Measurements from ENCODE around the gene LBHD1. TPM values are rescaled to one million over a fixed set of nuclear protein-coding genes. Genes with fewer than 3 reads are reported as not detected.

LBHD1 gene
- total and polyA plus RNA-seq, 2 of the 13 experiments (the other 11 are each of a cell fraction or from before 2014, with no cell fraction given): 3.2 to 3.7 TPM

DNA sequence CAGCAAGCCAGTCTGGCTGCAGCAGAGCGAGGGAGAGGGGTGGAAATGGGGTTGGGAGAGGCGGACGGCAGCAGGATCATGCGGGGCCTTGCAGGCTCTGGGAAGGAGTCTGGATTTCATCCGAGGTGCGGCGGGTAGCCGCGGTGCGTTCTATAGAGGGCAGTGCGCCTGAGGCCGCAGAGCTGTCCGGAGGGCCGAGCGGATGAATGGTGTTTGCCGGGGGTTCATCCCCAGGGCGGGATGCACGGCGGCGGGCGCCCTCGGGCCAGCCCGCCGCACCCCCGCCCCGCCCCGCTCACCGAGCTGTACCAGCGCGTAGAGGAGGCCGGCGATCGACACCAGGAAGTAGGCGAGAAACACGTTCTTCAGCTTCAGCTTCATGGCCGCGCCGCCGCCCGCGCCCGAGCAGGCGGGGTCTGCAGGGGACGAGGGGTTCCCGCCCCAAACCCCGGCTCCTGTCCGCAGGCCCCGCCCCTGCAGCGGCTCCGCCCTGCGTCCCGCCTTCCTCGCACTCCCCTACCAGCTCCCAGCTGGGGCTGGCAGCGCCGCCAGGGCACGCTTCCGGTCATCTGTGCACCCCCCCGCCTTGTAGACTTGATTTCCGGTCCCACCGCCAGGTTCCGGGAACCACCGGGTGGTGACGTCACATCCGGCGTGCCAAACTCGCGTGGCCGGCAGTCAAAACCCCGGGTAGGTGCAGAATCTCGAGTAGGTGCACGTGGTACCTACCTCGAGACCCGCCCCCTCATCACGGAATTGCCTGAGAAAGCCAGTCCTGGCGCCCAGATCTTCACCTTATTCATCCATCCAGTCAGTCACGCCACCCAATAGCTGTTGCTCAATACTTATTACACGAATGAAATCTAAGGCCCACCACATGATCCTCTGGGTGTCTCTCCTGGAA lies 50.2 kb downstream of the LBHD1 start, which contains the start of gene B3GAT3 (continued):
- TF ChIP-seq BRD4 (CRISPR knock-in tag; IDR thresholded peaks at IDR 0.05) (no peak), RFX3 (CRISPR knock-in tag; IDR thresholded peaks at IDR 0.05) (no peak), SOX5 (CRISPR knock-in tag; IDR thresholded peaks at IDR 0.05; ENCODE audit: borderline replicate concordance) (peak; percentile 57; the same call in 1 of the 2 replicates), TRIM24 (CRISPR knock-in tag; IDR thresholded peaks at IDR 0.05) (no peak), ZHX2 (IDR thresholded peaks at IDR 0.05; ENCODE audit: low read depth) (peak; percentile 84), ZHX2 (CRISPR knock-in tag; IDR thresholded peaks at IDR 0.05; ENCODE audit: borderline replicate concordance) (peak; percentile 90; the same call in 1 of the 2 replicates), TBX3 (IDR thresholded peaks at IDR 0.05; ENCODE audit: borderline replicate concordance) (peak; percentile 13; the same call in 1 of the 2 replicates), FOXC1 (CRISPR knock-in tag; IDR thresholded peaks at IDR 0.05; ENCODE audit: borderline replicate concordance) (peak; percentile 96), ZSCAN20 (CRISPR knock-in tag; IDR thresholded peaks at IDR 0.05; ENCODE audit: borderline replicate concordance) (peak; percentile 73; the same call in 1 of the 2 replicates), XRCC5 (optimal IDR thresholded peaks at IDR 0.05; ENCODE audit: low read length) (peak; percentile 54), SOX13 (IDR thresholded peaks at IDR 0.05) (no peak), SOX13 (CRISPR knock-in tag; conservative IDR thresholded peaks at IDR 0.05 in 1 of 2, IDR thresholded peaks at IDR 0.05 in 1 of 2) (peak in 1 of 2 experiments; percentile 70; a peak in 3 of 4 replicates), ZNF776 (CRISPR knock-in tag; IDR thresholded peaks at IDR 0.05) (peak; percentile 85)
- TF ChIP-seq, protein P1, sequence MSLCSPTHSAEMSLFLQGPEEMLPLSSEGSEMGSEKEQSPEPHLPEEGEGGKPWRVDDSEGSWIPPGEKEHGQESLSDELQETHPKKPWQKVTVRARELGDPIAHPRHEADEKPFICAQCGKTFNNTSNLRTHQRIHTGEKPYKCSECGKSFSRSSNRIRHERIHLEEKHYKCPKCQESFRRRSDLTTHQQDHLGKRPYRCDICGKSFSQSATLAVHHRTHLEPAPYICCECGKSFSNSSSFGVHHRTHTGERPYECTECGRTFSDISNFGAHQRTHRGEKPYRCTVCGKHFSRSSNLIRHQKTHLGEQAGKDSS (CRISPR knock-in tag; IDR thresholded peaks at IDR 0.05; ENCODE audit: borderline replicate concordance, low read depth): no peak
- TF ChIP-seq, protein P2, sequence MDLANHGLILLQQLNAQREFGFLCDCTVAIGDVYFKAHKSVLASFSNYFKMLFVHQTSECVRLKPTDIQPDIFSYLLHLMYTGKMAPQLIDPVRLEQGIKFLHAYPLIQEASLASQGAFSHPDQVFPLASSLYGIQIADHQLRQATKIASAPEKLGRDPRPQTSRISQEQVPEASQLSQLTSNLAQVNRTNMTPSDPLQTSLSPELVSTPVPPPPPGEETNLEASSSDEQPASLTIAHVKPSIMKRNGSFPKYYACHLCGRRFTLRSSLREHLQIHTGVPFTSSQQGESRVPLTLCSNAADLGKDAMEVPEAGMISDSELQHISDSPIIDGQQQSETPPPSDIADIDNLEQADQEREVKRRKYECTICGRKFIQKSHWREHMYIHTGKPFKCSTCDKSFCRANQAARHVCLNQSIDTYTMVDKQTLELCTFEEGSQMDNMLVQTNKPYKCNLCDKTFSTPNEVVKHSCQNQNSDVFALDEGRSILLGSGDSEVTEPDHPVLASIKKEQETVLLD (CRISPR knock-in tag; IDR thresholded peaks at IDR 0.05; ENCODE audit: low read depth): peak; percentile 85
- TF ChIP-seq, protein P3, sequence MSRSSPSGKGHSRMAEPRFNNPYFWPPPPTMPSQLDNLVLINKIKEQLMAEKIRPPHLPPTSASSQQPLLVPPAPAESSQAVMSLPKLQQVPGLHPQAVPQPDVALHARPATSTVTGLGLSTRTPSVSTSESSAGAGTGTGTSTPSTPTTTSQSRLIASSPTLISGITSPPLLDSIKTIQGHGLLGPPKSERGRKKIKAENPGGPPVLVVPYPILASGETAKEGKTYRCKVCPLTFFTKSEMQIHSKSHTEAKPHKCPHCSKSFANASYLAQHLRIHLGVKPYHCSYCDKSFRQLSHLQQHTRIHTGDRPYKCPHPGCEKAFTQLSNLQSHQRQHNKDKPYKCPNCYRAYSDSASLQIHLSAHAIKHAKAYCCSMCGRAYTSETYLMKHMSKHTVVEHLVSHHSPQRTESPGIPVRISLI (CRISPR knock-in tag; IDR thresholded peaks at IDR 0.05; ENCODE audit: borderline replicate concordance): no peak
- TF ChIP-seq, protein P4, sequence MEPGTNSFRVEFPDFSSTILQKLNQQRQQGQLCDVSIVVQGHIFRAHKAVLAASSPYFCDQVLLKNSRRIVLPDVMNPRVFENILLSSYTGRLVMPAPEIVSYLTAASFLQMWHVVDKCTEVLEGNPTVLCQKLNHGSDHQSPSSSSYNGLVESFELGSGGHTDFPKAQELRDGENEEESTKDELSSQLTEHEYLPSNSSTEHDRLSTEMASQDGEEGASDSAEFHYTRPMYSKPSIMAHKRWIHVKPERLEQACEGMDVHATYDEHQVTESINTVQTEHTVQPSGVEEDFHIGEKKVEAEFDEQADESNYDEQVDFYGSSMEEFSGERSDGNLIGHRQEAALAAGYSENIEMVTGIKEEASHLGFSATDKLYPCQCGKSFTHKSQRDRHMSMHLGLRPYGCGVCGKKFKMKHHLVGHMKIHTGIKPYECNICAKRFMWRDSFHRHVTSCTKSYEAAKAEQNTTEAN (CRISPR knock-in tag; conservative IDR thresholded peaks at IDR 0.05): no peak; the same call in 1 of the 2 replicates

Data from HepG2 (cell line).